ENCODE data around the gene FAM234A. TPM values are rescaled to one million over a fixed set of nuclear protein-coding genes. Genes with fewer than 3 reads are reported as not detected.

The FAM234A gene
- total RNA-seq, 1 experiment from 2014 or later: 94.9 TPM

DNA sequence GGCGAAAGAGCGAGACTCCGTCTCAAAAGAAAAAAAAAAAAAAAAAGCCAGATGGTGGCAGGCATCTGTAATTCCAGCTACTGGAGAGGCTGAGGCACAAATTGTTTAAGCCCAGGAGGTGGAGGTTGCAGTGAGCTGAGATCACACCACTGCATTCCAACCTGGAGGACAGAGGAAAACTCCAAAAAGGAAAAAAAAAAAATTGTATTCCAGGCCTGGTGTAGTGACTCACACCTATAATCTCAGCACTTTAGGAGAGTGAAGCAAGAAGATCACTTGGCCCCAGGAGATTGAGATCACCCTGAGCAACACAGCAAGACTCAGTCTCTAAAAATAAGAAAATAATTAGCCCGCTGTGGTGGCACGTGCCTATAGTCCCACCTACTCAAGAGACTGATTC is 34.2 kb upstream of the FAM234A start:
- Histone ChIP-seq H3K4me1 (ENCODE audit: insufficient read depth, low read length) (no peaks in the 10 kb centered on the region), H2AFZ (ENCODE audit: low read length) (no peak overlapping the region), H3K27ac (ENCODE audit: insufficient read length, low read depth, low read length) (no peak overlapping the region), H2BK12ac (ENCODE audit: insufficient read length, low read depth, low read length) (no peak overlapping the region), H3K79me2 (ENCODE audit: insufficient read depth, low read length) (no peaks in the 10 kb centered on the region; the same call in 1 of the 2 replicates), H2BK120ac (ENCODE audit: low read depth, low read length, poor library complexity, severe bottlenecking) (no peak overlapping the region), H3K79me1 (ENCODE audit: insufficient read depth, low read depth, low read length, poor library complexity, severe bottlenecking) (no peaks in the 10 kb centered on the region), H4K5ac (ENCODE audit: insufficient read length, low read depth, low read length) (no peak overlapping the region), H2AK5ac (ENCODE audit: insufficient read length, low read length) (no peak overlapping the region), H4K91ac (ENCODE audit: insufficient read length, low read depth, low read length) (no peak overlapping the region), H3K4ac (ENCODE audit: low read depth, low read length) (no peak overlapping the region), H3K4me2 (ENCODE audit: insufficient read depth, insufficient read length, low read length) (no peak overlapping the region), H3K18ac (ENCODE audit: insufficient read length, low read depth, low read length) (no peak overlapping the region), H2BK5ac (ENCODE audit: insufficient read length, low read length) (no peak overlapping the region), H3K9ac (ENCODE audit: extremely low read depth, insufficient read length, low read length) (no peak overlapping the region), H3K9me3 (ENCODE audit: control insufficient read depth, low read depth, low read length) (no peaks in the 10 kb centered on the region), H3K23me2 (ENCODE audit: insufficient read length, low read depth, low read length, poor library complexity, severe bottlenecking) (no peaks in the 10 kb centered on the region), H3T11ph (ENCODE audit: low read length) (no peak overlapping the region), H3K56ac (ENCODE audit: insufficient read length, low read depth, low read length) (no peak overlapping the region), H3K27me3 (ENCODE audit: insufficient read depth, low read length) (no peaks in the 10 kb centered on the region), H2BK20ac (ENCODE audit: low read depth, low read length, poor library complexity, severe bottlenecking) (no peak overlapping the region), H3K23ac (ENCODE audit: insufficient read length, low read depth, low read length) (no peak overlapping the region), H2BK15ac (ENCODE audit: low read depth, low read length) (no peak overlapping the region), H3K14ac (ENCODE audit: insufficient read depth, low read length) (no peak overlapping the region), H4K8ac (replicated peaks; ENCODE audit: insufficient read length, low read depth, low read length) (no peak overlapping the region), H4K20me1 (ENCODE audit: control insufficient read depth, insufficient read depth, insufficient read length) (peaks cover 2% of the 10 kb centered on the region)
- no CpG with 5 or more reads among the region's 5 CpGs for WGBS (ENCODE audit: extremely low coverage, insufficient read length, low lambda C conversion rate)
- Mint-ChIP-seq H3K27ac (no peak overlapping the region; a peak in 1 of 7 replicates), H3K4me3 (no peak overlapping the region), H3K36me3 (ENCODE audit: insufficient read depth in 1 of 3, low read depth in 3 of 3) (peaks cover 46 to 90% (median 65%) of the 10 kb centered on the region in 3 experiments; a peak in 6 of 7 replicates), H3K27me3 (ENCODE audit: low read depth) (no peaks in the 10 kb centered on the region), H3K9me3 (no peaks in the 10 kb centered on the region), H3K4me1 (no peaks in the 10 kb centered on the region)
- no peak for DNase-seq
- no peak for TF ChIP-seq CTCF (conservative IDR thresholded peaks at IDR 0.05)

Data from H9 (cell line).